Peyer's patch (tissue), 4 donors: ENCODE data around the gene ARMC8. TPM values are rescaled to one million over a fixed set of nuclear protein-coding genes. Genes with fewer than 3 reads are reported as not detected.

Experiments
- DNase-seq, 3 donors: peaks; one replicate each; pipeline ENCODE4 v3.0.0-alpha.2; 2017 to 2019
- H3K27ac ChIP-seq, 4 donors: fragments of 200-600 bp; sonication (generic); one replicate each; pipeline ENCODE4 v1.5.1; 2016 to 2019
- H3K27me3 ChIP-seq, 2 donors: fragments of 200-600 bp; sonication (generic); one replicate each; pipeline ENCODE4 v1.5.1; 2019
- H3K36me3 ChIP-seq, 3 donors: fragments of 200-600 bp; sonication (generic); one replicate each; pipeline ENCODE4 v1.5.1; 2016 to 2019
- H3K4me1 ChIP-seq, 4 donors: fragments of 200-600 bp; sonication (generic); one replicate each; pipeline ENCODE4 v1.5.1; 2016 to 2019
- H3K4me3 ChIP-seq, 4 donors: fragments of 200-600 bp; sonication (generic); 1 replicate in 3 of 4; 2 replicates in 1 of 4; pipeline ENCODE4 v1.5.1; 2016 to 2019; ENCODE audit warnings: mild to moderate bottlenecking in 1 of 4
- H3K9me3 ChIP-seq, 4 donors: fragments of 200-600 bp; sonication (generic); one replicate each; pipeline ENCODE4 v1.5.1; 2016 to 2019; ENCODE audit warnings: mild to moderate bottlenecking in 1 of 4
- CTCF ChIP-seq, 6 experiments: fragments of 450-650 bp in 4 of 6; fragments of 200-600 bp in 2 of 6; sonication (generic) in 1 of 6; IDR thresholded peaks; one replicate each; pipeline ENCODE4 v1.5.1; 2017 to 2019; ENCODE audit warnings: antibody characterized with exemption in 6 of 6, mild to moderate bottlenecking in 3 of 6, moderate library complexity in 1 of 6
- POLR2A ChIP-seq, 2 donors: fragments of 450-650 bp; IDR thresholded peaks; one replicate each; pipeline ENCODE4 v1.5.1; 2017; ENCODE audit warnings: antibody characterized with exemption in 2 of 2, mild to moderate bottlenecking in 2 of 2, moderate library complexity in 2 of 2
- total RNA-seq, 4 donors: library from RNA; depleted of rRNA; stranded (reverse); fragments of >200 nt; gene quantifications; one replicate each; pipeline ENCODE4 v1.1.0, GENCODE V29; 2016

Gene ARMC8
- total RNA-seq, 4 donors from 2014 or later = 35.7 to 77.2 (median 56.3) TPM

GRCh38 chr3:138336454-138336999, 149.4 kb downstream of the ARMC8 start:
- Histone ChIP-seq H3K9me3 (no peaks in the 10 kb centered on the region), H3K36me3 (no peaks in the 10 kb centered on the region), H3K4me1 (no peaks in the 10 kb centered on the region), H3K4me3 (no peak overlapping the region), H3K27ac (no peak overlapping the region), H3K27me3 (no peaks in the 10 kb centered on the region)
- DNase-seq = no peak
- TF ChIP-seq CTCF (IDR thresholded peaks at IDR 0.05) (no peak), POLR2A (IDR thresholded peaks at IDR 0.05) (no peak)

GRCh38 chr3:138338244-138338643, 151.1 kb downstream of the ARMC8 start:
- Histone ChIP-seq H3K27me3 (no peaks in the 10 kb centered on the region), H3K4me3 (no peak overlapping the region), H3K36me3 (no peaks in the 10 kb centered on the region), H3K9me3 (no peaks in the 10 kb centered on the region), H3K4me1 (no peaks in the 10 kb centered on the region), H3K27ac (no peak overlapping the region)
- TF ChIP-seq POLR2A (IDR thresholded peaks at IDR 0.05) (no peak), CTCF (IDR thresholded peaks at IDR 0.05) (no peak)
- DNase-seq = no peak

GRCh38 chr3:138338811-138339210, 151.7 kb downstream of the ARMC8 start:
- Histone ChIP-seq H3K4me3 (no peak overlapping the region), H3K4me1 (no peaks in the 10 kb centered on the region), H3K27me3 (no peaks in the 10 kb centered on the region), H3K36me3 (no peaks in the 10 kb centered on the region), H3K9me3 (no peaks in the 10 kb centered on the region), H3K27ac (no peak overlapping the region)
- TF ChIP-seq CTCF (IDR thresholded peaks at IDR 0.05) = no peak
- TF ChIP-seq POLR2A (IDR thresholded peaks at IDR 0.05) = no peak
- DNase-seq = no peak

GRCh38 chr3:138340511-138340910, 153.4 kb downstream of the ARMC8 start:
- no peak overlapping the region for H3K4me3 ChIP-seq
- no peaks in the 10 kb centered on the region for H3K4me1 ChIP-seq
- H3K27me3 ChIP-seq = no peaks in the 10 kb centered on the region
- DNase-seq = no peak
- no peak overlapping the region for H3K27ac ChIP-seq
- H3K36me3 ChIP-seq = no peaks in the 10 kb centered on the region
- TF ChIP-seq POLR2A (IDR thresholded peaks at IDR 0.05) (no peak), CTCF (IDR thresholded peaks at IDR 0.05) (no peak)
- no peaks in the 10 kb centered on the region for H3K9me3 ChIP-seq

GRCh38 chr3:138344754-138345153, 157.7 kb downstream of the ARMC8 start:
- Histone ChIP-seq H3K4me1 (no peaks in the 10 kb centered on the region), H3K9me3 (no peaks in the 10 kb centered on the region), H3K27ac (no peak overlapping the region), H3K36me3 (no peaks in the 10 kb centered on the region), H3K4me3 (no peak overlapping the region), H3K27me3 (no peaks in the 10 kb centered on the region)
- TF ChIP-seq POLR2A (IDR thresholded peaks at IDR 0.05) (no peak), CTCF (IDR thresholded peaks at IDR 0.05) (no peak)
- DNase-seq = no peak

Other genes starting within 250 kb of the ARMC8 start
- gene CLDN18, start 177.1 kb upstream of the ARMC8 start, total RNA-seq = not detected
- gene DZIP1L, start 71.7 kb upstream of the ARMC8 start, total RNA-seq = 10 to 100 TPM in 1 of 4 donors, 1 to 10 TPM in 3; 2.8 to 40.4 (median 5.5) TPM
- not detected for gene A4GNT, start 54.9 kb upstream of the ARMC8 start, total RNA-seq
- 10 to 100 TPM in 1 of 4 donors, 1 to 10 TPM in 3; 6.3 to 24.8 (median 8.6) TPM for gene DBR1, start 12.4 kb upstream of the ARMC8 start, total RNA-seq
- gene NME9, start 142.6 kb downstream of the ARMC8 start, total RNA-seq = not detected
- gene MRAS, start 161.3 kb downstream of the ARMC8 start, total RNA-seq = 1 to 10 TPM; 1.2 to 7.4 (median 3.0) TPM
- 1 to 10 TPM in 2 of 4 donors, under 1 TPM in 2; 0.35 to 2.5 (median 1.5) TPM for gene ESYT3, start 247.3 kb downstream of the ARMC8 start, total RNA-seq